Sigmoid colon (tissue), 4 donors: ENCODE measurements around the gene KLRC3.

Source experiments
- POLR2A ChIP-seq, 2 donors: fragments of 450-650 bp; IDR thresholded peaks; one replicate each; pipeline ENCODE4 v1.6.1; 2016; ENCODE audit warnings: antibody characterized with exemption in 2 of 2, mild to moderate bottlenecking in 2 of 2, moderate library complexity in 2 of 2
- POLR2AphosphoS5 ChIP-seq, 4 donors: sonication (generic); formaldehyde crosslinking; IDR thresholded peaks; one replicate each; pipeline ENCODE4 v1.6.1; 2017; ENCODE audit warnings: antibody characterized with exemption in 4 of 4
- TF ChIP-seq, protein P1 (sequence below), 4 experiments: fragments of 450-650 bp in 3 of 4; fragments of 200-600 bp in 1 of 4; IDR thresholded peaks; one replicate each; pipeline ENCODE4 v1.5.1; 2016 to 2019; ENCODE audit warnings: antibody characterized with exemption in 4 of 4, mild to moderate bottlenecking in 3 of 4, moderate library complexity in 2 of 4

DNA sequence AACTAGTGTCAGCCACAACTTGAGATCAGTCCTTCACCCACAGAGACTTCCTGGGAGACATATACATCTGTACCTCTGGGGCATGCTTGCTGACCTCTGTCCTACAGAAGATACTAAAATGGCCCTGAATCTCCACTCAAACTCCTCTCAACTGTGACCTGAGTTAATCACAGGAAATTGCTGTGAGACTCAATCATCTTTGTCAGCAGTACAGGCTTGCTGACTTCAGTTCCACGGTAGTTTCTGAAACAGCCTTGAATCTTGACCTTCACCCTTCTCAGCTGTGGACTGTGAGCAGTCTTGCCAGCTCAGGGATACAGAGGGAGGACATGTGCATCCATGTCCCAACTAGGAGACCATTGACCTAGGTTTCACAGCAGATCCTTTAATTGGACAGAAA is 34.1 kb upstream of the KLRC3 start:
- TF ChIP-seq, protein P1, sequence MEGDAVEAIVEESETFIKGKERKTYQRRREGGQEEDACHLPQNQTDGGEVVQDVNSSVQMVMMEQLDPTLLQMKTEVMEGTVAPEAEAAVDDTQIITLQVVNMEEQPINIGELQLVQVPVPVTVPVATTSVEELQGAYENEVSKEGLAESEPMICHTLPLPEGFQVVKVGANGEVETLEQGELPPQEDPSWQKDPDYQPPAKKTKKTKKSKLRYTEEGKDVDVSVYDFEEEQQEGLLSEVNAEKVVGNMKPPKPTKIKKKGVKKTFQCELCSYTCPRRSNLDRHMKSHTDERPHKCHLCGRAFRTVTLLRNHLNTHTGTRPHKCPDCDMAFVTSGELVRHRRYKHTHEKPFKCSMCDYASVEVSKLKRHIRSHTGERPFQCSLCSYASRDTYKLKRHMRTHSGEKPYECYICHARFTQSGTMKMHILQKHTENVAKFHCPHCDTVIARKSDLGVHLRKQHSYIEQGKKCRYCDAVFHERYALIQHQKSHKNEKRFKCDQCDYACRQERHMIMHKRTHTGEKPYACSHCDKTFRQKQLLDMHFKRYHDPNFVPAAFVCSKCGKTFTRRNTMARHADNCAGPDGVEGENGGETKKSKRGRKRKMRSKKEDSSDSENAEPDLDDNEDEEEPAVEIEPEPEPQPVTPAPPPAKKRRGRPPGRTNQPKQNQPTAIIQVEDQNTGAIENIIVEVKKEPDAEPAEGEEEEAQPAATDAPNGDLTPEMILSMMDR (IDR thresholded peaks at IDR 0.05) = no peak
- TF ChIP-seq POLR2AphosphoS5 (IDR thresholded peaks at IDR 0.05) (no peak), POLR2A (IDR thresholded peaks at IDR 0.05) (no peak)
